Tibial nerve (tissue), 4 donors: ENCODE data around the gene MAU2. TPM values are rescaled to one million over a fixed set of nuclear protein-coding genes. Genes with fewer than 3 reads are reported as not detected.
A peak's percentile ranks its signal among the peaks of the same experiment; 100 is the strongest.

ENCODE experiments used
- DNase-seq, 2 donors: peaks; one replicate each; pipeline ENCODE4 v3.0.0-alpha.2; 2019; ENCODE audit warnings: low spot score in 2 of 2
- H3K27ac ChIP-seq, 4 donors: fragments of 200-600 bp; sonication (generic) in 3 of 4; one replicate each; pipeline ENCODE4 v1.5.1; 2017 to 2019; ENCODE audit warnings: mild to moderate bottlenecking in 1 of 4
- H3K27me3 ChIP-seq, 2 donors: fragments of 200-600 bp; sonication (generic) in 1 of 2; one replicate each; pipeline versions ENCODE4 v1.5.1 to v1.6.0; 2017 to 2019
- H3K36me3 ChIP-seq, 3 donors: fragments of 200-600 bp; sonication (generic); one replicate each; pipeline ENCODE4 v1.5.1; 2018 to 2019
- H3K4me1 ChIP-seq, 4 donors: fragments of 200-600 bp; sonication (generic) in 3 of 4; one replicate each; pipeline ENCODE4 v1.5.1; 2017 to 2019
- H3K4me3 ChIP-seq, 4 donors: fragments of 200-600 bp; sonication (generic) in 3 of 4; one replicate each; pipeline ENCODE4 v1.5.1; 2017 to 2019; ENCODE audit warnings: mild to moderate bottlenecking in 1 of 4, moderate library complexity in 1 of 4
- H3K9me3 ChIP-seq, 4 donors: fragments of 200-600 bp; sonication (generic) in 3 of 4; one replicate each; pipeline ENCODE4 v1.5.1; 2017 to 2019
- EP300 ChIP-seq, 2 donors: sonication (generic); formaldehyde crosslinking; IDR thresholded peaks; one replicate each; pipeline ENCODE4 v1.6.1; 2017; ENCODE audit warnings: antibody characterized with exemption in 2 of 2, mild to moderate bottlenecking in 1 of 2
- POLR2A ChIP-seq, 2 donors: fragments of 450-650 bp; IDR thresholded peaks; one replicate each; pipeline ENCODE4 v1.6.1; 2017; ENCODE audit warnings: antibody characterized with exemption in 2 of 2, mild to moderate bottlenecking in 2 of 2, moderate library complexity in 2 of 2
- WGBS, 2 donors: methylation state at CpG; one replicate each; pipeline ENCODE4 v1.1.5; 2018; 5-methylcytosine and 5-hydroxymethylcytosine counted together
- total RNA-seq, 4 donors: library from RNA; depleted of rRNA; stranded (reverse); fragments of >200 nt; gene quantifications; one replicate each; pipeline ENCODE4 v1.1.0, GENCODE V29; 2016
- TF ChIP-seq, protein P1 (sequence below), 5 experiments: fragments of 200-600 bp in 3 of 5; fragments of 450-650 bp in 2 of 5; sonication (generic) in 3 of 5; IDR thresholded peaks; one replicate each; pipeline ENCODE4 v1.5.1; 2016 to 2019; ENCODE audit warnings: antibody characterized with exemption in 5 of 5, mild to moderate bottlenecking in 3 of 5, moderate library complexity in 2 of 5

Gene MAU2
- total RNA-seq, 4 donors from 2014 or later: 56.8 to 108 (median 97.8) TPM

DNA sequence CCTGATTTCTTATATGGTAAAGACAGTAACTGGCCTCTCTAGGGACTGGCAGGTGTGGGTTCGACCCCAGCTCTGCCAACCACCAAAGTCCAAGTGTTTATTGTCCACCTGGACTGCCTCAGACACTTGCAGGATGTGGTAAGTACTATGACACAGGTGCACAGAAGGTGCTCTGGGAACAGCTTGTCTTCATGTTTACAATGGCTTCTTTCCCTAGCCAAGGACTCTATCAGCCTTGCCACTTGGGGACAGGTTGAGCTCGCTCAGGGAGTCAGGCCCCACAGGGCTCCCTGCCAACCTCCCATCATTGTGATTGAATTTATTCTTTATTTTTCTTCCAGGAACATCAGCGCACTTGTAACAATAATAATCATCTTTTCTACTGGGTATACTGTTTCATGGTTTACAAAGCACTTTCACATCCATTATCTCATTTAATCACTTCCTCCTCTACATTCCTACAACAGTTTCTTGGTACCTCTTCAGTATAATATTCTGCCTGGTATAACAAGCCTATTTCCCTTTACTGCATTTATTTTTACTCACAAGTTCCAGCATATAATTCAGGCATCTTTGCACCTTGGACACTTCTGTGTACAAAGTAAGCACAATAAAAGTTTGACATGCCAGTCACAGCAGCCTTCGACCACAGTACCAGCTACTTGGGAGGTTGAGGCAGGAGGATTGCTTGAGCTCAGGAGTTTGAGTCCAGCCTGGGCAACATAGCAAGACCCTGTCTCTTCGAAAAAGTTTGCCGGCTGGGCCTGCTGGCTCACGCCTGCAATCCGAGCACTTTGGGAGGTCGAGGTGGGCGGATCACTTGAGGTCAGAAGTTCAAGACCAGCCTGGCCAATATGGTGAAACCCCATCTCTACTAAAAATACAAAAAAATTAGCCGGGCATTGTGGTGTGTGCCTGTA lies 60.6 kb downstream of the MAU2 start:
- 67 to 69% methylated on average over 11 of the region's 11 CpGs for WGBS, 2 donors

DNA sequence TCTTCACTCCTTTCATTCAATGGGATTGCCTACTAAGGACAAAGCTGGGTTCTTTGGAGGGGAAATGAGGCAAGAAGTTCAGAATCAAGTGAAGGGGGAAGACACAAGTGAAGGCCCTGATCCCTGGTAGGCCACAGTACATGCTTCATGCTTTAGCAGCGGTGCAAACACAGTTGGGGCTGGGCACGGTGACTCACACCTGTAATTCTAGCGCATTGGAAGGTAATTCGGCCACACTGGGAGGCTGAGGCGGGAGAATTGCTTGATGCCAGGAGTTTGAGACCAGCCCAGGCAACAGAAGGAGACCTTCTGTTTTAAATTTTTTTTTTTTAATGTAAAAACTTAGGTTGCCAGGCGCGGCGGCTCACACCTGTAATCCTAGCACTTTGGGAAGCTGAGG lies 61.5 kb downstream of the MAU2 start:
- H3K9me3 ChIP-seq: no peaks in the 10 kb centered on the region
- DNase-seq: no peak
- TF ChIP-seq EP300 (IDR thresholded peaks at IDR 0.05) (no peak), POLR2A (IDR thresholded peaks at IDR 0.05) (no peak)
- TF ChIP-seq, protein P1, sequence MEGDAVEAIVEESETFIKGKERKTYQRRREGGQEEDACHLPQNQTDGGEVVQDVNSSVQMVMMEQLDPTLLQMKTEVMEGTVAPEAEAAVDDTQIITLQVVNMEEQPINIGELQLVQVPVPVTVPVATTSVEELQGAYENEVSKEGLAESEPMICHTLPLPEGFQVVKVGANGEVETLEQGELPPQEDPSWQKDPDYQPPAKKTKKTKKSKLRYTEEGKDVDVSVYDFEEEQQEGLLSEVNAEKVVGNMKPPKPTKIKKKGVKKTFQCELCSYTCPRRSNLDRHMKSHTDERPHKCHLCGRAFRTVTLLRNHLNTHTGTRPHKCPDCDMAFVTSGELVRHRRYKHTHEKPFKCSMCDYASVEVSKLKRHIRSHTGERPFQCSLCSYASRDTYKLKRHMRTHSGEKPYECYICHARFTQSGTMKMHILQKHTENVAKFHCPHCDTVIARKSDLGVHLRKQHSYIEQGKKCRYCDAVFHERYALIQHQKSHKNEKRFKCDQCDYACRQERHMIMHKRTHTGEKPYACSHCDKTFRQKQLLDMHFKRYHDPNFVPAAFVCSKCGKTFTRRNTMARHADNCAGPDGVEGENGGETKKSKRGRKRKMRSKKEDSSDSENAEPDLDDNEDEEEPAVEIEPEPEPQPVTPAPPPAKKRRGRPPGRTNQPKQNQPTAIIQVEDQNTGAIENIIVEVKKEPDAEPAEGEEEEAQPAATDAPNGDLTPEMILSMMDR (IDR thresholded peaks at IDR 0.05): no peak
- peaks cover 0 to 37% (median 24%) of the 10 kb centered on the region in 4 donors for H3K4me1 ChIP-seq
- no peak overlapping the region for H3K4me3 ChIP-seq
- WGBS, 2 donors: 94 to 95% methylated on average over 8 of the region's 8 CpGs
- H3K27ac ChIP-seq: no peak overlapping the region
- H3K36me3 ChIP-seq: no peaks in the 10 kb centered on the region
- no peaks in the 10 kb centered on the region for H3K27me3 ChIP-seq

More for the DNA sequence above, 60.6 kb downstream of the MAU2 start:
- H3K27me3 ChIP-seq: no peaks in the 10 kb centered on the region
- H3K4me3 ChIP-seq: no peak overlapping the region
- H3K4me1 ChIP-seq: peaks cover 0 to 29% (median 17%) of the 10 kb centered on the region in 4 donors
- TF ChIP-seq EP300 (IDR thresholded peaks at IDR 0.05) (no peak), POLR2A (IDR thresholded peaks at IDR 0.05) (no peak)
- TF ChIP-seq, protein P1 (IDR thresholded peaks at IDR 0.05): no peak
- H3K36me3 ChIP-seq: no peaks in the 10 kb centered on the region
- no peak overlapping the region for H3K27ac ChIP-seq
- no peaks in the 10 kb centered on the region for H3K9me3 ChIP-seq
- no peak for DNase-seq

DNA sequence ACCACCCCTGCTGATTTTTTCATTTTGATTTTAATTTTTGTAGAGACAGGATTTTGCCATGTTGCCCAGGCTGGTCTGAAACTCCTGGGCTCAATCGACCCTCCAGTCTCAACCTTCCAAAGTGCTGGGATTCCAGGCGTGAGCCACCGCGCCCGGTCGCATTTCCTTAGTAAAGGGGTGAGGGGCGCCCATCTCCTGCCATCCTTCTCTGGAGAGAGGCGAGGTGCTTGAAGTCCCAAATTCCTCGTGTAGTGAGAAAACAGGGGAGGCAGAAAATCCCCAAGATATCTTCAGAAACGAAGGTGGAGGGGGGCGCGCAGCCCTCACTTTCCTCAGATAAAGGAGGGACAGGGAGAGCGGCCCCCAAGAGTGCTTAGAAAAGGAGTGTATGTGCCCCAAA lies 63.9 kb downstream of the MAU2 start:
- peak overlapping the region in 3 of 4 donors; percentile 76 to 93 (median 87) for H3K4me3 ChIP-seq
- peak overlapping the region in 3 of 4 donors; percentile 88 to 91 (median 89) for H3K27ac ChIP-seq
- no peaks in the 10 kb centered on the region for H3K27me3 ChIP-seq
- TF ChIP-seq EP300 (IDR thresholded peaks at IDR 0.05) (no peak), POLR2A (IDR thresholded peaks at IDR 0.05) (no peak)
- TF ChIP-seq, protein P1 (IDR thresholded peaks at IDR 0.05): no peak
- H3K36me3 ChIP-seq: no peaks in the 10 kb centered on the region
- no peaks in the 10 kb centered on the region for H3K9me3 ChIP-seq
- no peak for DNase-seq
- H3K4me1 ChIP-seq: peaks cover 0 to 45% (median 24%) of the 10 kb centered on the region in 4 donors
- WGBS, 2 donors: 57 to 65% methylated on average over 13 of the region's 13 CpGs

DNA sequence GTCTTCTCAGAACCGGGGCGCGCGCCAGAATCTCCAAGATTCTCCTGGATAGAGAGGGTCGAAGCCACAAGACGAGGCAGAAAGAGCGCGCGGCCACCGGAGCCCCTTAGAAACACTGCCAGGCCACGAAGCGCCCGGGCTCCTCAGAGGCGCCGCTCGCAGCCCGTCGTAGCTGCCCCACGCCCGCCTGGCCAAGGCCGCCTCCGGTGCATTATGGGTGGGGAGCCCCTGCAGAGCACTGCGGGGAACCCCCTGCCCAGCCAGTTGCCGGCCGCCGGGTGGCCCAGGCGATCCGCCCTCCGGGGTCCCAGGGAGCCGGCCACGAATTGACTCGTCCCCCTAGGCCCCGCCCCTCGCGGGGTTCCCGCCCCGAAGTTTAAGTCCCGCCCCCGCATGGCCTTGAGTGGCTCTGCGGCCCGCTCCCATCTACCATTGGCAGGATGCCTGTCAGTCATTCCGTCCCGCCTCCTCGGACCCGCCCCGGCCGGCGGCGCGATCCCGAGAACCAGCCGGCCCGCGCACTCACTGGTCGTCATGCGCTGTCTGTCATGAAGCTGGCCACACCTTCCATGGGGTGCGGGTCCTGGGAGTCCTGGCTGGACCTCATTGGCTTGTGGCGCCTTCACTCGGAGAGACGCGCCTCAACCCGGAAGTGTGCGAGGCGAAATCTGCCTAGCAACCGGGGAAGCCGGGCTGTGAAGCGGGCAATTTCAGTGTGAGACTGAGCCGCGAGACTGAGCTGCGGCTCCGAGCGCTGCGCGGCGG lies 64.7 kb downstream of the MAU2 start:
- Histone ChIP-seq H3K27me3 (no peaks in the 10 kb centered on the region), H3K9me3 (no peaks in the 10 kb centered on the region), H3K4me1 (peaks cover 0 to 49% (median 24%) of the 10 kb centered on the region in 4 donors), H3K4me3 (peak overlapping the region; percentile 66 to 93 (median 82)), H3K27ac (peak overlapping the region; percentile 45 to 91 (median 88)), H3K36me3 (no peaks in the 10 kb centered on the region)
- WGBS, 2 donors: 0 to 3% methylated on average over 39 to 62 of the region's 75 CpGs
- peak; percentile 99 for DNase-seq
- peak; percentile 62 to 76 for TF ChIP-seq EP300 (IDR thresholded peaks at IDR 0.05)
- peak in 1 of 2 donors; percentile 59 for TF ChIP-seq POLR2A (IDR thresholded peaks at IDR 0.05)
- TF ChIP-seq, protein P1 (IDR thresholded peaks at IDR 0.05): peak in 3 of 5 experiments; percentile 4 to 22 (median 15)
